Globus pallidus (tissue), 1 donor: ENCODE measurements around the gene DYNLRB1.
"Not testable (repeated sequence)": the region's sequence is repeated elsewhere in the genome, so short reads cannot be mapped to it uniquely, and the experiment has no call there.

Experiments
- DNase-seq: peaks from one replicate; pipeline ENCODE4 v3.0.0-alpha.2; 2015; ENCODE audit warnings: low spot score

The DYNLRB1 gene

GRCh38 chr20:34512266-34512954 lies 3.8 kb upstream of the DYNLRB1 start:
- peak; percentile 79 for DNase-seq

- no peak for DNase-seq
Measured at GRCh38 chr20:34512955-34513419, 3.2 kb upstream of the DYNLRB1 start.

- DNase-seq = not testable (repeated sequence)
Measured at GRCh38 chr20:34514034-34514433, 2.2 kb upstream of the DYNLRB1 start.

- peak; percentile 33 for DNase-seq
Measured at GRCh38 chr20:34514897-34515483, 1.2 kb upstream of the DYNLRB1 start.

- DNase-seq = peak; percentile 45
Measured at GRCh38 chr20:34515484-34516246, 557 bp upstream of the DYNLRB1 start.

- no peak for DNase-seq
Measured at GRCh38 chr20:34517114-34517505, 888 bp downstream of the DYNLRB1 start.

- DNase-seq = not testable (repeated sequence)
Measured at GRCh38 chr20:34518863-34519262, 2.6 kb downstream of the DYNLRB1 start.

- DNase-seq = not testable (repeated sequence)
Measured at GRCh38 chr20:34519841-34520240, 3.6 kb downstream of the DYNLRB1 start.

GRCh38 chr20:34522969-34523871 lies 7.0 kb downstream of the DYNLRB1 start:
- peak; percentile 74 for DNase-seq

- DNase-seq = peak; percentile 54
Measured at GRCh38 chr20:34524426-34524825, 8.2 kb downstream of the DYNLRB1 start.

- DNase-seq = no peak
Measured at GRCh38 chr20:34525342-34525708, 9.1 kb downstream of the DYNLRB1 start.

GRCh38 chr20:34525709-34526416 lies 9.6 kb downstream of the DYNLRB1 start:
- DNase-seq = peak; percentile 70

GRCh38 chr20:34526466-34526865 lies 10.2 kb downstream of the DYNLRB1 start:
- peak; percentile 32 for DNase-seq

- no peak for DNase-seq
Measured at GRCh38 chr20:34527016-34527415, 10.8 kb downstream of the DYNLRB1 start.

- peak; percentile 69 for DNase-seq
Measured at GRCh38 chr20:34528921-34529297, 12.7 kb downstream of the DYNLRB1 start.

- no peak for DNase-seq
Measured at GRCh38 chr20:34529742-34530141, 13.5 kb downstream of the DYNLRB1 start.

GRCh38 chr20:34530342-34530741 lies 14.1 kb downstream of the DYNLRB1 start:
- DNase-seq = no peak

GRCh38 chr20:34531608-34532265 lies 15.5 kb downstream of the DYNLRB1 start:
- DNase-seq = no peak

GRCh38 chr20:34532320-34532719 lies 16.1 kb downstream of the DYNLRB1 start:
- peak; percentile 38 for DNase-seq

- no peak for DNase-seq
Measured at GRCh38 chr20:34532756-34533155, 16.5 kb downstream of the DYNLRB1 start.
